Dermis microvascular lymphatic vessel endothelial cell (primary cell): ENCODE data around the gene ARVCF. TPM values are rescaled to one million over a fixed set of nuclear protein-coding genes. Genes with fewer than 3 reads are reported as not detected.
A peak's percentile ranks its signal among the peaks of the same experiment; 100 is the strongest.

Source experiments
- DNase-seq, 2 donors: peaks; one replicate each; pipeline versions ENCODE4 v3.0.0 to v3.0.0-alpha.2; 2010; ENCODE audit warnings: low read depth in 2 of 2
- total RNA-seq: library from RNA; depleted of rRNA; stranded (reverse); fragments of >200 nt; gene quantifications from 2 replicates; pipeline ENCODE4 v1.2.1, GENCODE V29; 2014

Gene ARVCF, protein sequence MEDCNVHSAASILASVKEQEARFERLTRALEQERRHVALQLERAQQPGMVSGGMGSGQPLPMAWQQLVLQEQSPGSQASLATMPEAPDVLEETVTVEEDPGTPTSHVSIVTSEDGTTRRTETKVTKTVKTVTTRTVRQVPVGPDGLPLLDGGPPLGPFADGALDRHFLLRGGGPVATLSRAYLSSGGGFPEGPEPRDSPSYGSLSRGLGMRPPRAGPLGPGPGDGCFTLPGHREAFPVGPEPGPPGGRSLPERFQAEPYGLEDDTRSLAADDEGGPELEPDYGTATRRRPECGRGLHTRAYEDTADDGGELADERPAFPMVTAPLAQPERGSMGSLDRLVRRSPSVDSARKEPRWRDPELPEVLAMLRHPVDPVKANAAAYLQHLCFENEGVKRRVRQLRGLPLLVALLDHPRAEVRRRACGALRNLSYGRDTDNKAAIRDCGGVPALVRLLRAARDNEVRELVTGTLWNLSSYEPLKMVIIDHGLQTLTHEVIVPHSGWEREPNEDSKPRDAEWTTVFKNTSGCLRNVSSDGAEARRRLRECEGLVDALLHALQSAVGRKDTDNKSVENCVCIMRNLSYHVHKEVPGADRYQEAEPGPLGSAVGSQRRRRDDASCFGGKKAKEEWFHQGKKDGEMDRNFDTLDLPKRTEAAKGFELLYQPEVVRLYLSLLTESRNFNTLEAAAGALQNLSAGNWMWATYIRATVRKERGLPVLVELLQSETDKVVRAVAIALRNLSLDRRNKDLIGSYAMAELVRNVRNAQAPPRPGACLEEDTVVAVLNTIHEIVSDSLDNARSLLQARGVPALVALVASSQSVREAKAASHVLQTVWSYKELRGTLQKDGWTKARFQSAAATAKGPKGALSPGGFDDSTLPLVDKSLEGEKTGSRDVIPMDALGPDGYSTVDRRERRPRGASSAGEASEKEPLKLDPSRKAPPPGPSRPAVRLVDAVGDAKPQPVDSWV
- 60.0 and 81.3 TPM in 2 replicates for total RNA-seq

DNA sequence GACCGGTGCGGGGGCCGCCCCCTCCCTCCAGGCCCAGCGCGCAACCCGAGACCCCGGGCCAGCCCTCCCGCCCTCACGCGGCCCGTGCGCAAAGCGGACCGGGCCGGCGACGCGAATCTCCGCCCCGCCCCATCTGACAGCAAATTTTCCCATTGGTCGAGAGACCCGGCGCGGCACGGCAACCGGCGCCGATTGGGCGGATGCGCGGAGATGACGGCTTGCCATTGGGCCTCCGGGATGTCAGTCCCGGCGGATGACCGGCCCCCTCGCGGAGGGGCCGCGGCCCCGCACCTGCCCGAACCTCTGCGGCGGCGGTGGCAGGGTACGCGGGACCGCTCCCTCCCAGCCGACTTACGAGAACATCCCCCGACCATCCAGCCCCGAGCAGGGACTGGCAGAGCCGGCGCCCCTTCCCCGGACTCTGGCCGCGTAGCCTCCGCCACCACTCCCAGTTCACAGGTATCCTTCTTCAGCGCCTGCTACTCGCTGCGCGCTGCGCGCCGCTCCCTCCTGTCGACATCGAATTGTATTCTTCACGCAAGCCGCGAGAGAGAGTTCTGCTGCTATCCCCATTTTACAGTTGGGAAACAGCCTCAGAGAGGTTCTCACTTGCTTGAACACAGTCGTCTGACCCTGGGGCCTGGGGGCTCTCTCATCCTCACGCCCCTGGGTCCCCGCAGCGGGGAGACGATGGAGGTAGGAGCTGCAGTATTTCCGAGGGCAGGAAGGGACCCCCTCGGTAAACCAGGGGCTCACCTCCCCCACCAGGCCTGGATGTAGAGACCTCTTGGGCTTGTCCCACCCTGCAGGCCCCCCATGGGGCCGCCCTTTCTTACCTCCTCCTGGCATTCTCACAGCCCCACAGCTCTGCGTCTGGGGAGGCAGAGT is at the start of gene ARVCF:
Gene ARVCF, minus strand, starts transcription at position 90 of the 888 bp plus-strand sequence. CDS start 26,029 bp downstream, outside the sequence.
- DNase-seq: peak; percentile 83 to 94

DNA sequence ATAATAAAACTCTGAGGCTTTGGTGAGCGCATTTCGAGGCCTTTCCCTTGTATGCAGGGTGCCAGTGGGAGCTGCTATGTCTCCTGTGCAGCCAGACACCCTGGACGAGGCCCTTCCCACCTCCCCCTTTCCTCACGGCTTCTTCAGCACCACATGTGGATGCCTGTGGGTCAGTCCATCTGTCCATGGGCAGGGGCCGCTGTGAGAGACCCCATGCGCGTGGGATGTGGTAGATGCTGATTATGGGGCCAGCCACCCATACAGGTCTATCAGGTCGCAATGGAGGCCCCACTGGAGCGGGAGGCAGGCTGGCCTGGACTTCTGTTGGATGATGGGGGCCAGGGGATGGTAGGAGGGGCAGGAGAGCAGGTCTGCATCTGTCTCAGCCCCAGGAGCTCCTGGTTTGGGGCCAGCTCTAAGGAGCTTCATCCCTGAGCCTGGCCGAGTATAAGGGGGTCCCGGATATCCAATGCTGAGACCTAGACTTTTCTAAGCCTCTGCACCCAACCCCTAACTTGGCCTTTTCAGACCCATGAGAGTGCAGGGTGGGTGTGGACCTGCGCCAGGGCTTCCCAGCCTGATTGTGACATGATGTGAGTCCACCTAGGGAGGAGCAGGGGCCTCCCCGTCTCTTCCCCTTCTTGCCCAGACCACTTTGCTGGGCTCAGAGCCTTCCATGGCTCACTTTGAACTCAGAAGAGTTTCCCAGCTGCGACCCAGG is 49.4 kb upstream of the ARVCF start:
- no peak for DNase-seq

GRCh38 chr22:20064545-20065262 is 48.1 kb upstream of the ARVCF start:
- no peak for DNase-seq

DNA sequence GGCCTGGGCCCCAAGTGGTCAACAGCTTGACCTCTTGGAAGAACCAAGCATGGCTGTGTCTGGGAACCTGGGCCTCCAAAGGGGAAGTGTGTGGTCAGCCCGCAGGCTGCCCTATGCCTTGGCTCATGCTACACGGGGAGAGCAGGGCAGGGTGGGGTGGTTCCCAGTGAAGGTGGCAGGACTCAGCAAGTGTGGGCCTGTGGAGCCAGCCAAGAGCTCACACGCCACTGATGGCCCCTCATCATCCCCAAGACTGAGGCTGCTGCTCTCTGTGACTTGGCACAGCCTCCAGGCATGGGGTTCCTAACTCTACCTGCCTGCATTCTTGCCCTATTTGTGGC is 47.5 kb upstream of the ARVCF start:
- DNase-seq: no peak

GRCh38 chr22:20063271-20064139 is 46.9 kb upstream of the ARVCF start:
- DNase-seq: no peak

GRCh38 chr22:20062766-20063083 is 46.1 kb upstream of the ARVCF start:
- peak in 1 of 2 donors; percentile 70 for DNase-seq

- no peak for DNase-seq
These were observed 45.6 kb upstream of the ARVCF start for GRCh38 chr22:20062043-20062765.

DNA sequence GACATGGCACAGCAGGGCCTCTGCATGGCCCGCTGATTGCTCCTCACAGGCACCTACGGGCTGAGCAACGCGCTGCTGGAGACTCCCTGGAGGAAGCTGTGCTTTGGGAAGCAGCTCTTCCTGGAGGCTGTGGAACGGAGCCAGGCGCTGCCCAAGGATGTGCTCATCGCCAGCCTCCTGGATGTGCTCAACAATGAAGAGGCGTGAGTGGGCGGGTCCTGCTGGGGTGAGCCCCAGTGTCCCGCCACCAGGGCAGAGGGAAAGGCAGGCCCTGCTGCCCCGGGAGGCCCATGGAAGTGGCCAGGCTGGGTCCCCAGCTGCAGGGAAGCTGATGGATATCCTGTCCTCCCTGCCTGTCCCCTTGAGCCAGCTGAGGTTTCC is 44.8 kb upstream of the ARVCF start:
- peak in 1 of 2 donors; percentile 71 for DNase-seq

- no peak for DNase-seq
These were observed 44.3 kb upstream of the ARVCF start for GRCh38 chr22:20060700-20061480.

GRCh38 chr22:20058989-20059770 is 42.6 kb upstream of the ARVCF start:
- no peak for DNase-seq

DNA sequence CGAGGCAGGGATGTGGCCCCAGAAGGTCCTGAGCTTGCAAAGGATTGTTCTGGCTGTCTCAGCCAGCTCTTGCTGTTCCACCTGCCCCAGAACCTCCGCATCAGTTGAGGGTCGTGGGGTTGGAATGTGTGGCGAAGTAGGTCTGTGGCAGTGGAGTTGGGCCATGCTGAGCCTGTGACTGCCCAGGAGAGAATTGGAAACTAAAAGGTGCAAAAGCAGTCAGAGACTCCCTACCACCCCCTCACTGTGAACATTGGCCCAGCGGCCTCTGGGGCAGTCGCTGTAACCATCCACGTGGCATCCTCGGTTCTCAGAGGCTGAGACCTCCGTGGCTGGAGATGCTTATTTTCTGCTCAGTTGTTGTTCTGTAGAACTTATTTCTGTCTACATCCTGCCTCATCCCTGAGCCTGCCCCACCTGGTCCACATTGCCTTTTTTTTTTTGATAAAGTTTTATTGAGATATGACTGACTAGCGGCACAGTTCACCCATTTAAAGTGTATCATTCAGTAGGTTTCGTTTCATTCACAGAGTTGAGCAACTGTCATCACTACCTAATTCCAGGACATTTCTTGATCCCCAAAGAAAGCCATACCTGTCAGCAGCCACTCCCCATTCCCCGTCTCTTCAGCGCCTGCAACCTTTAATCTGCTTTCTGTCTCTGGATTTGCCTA is 41.1 kb upstream of the ARVCF start:
- no peak for DNase-seq

GRCh38 chr22:20056696-20057386 is 40.2 kb upstream of the ARVCF start:
- DNase-seq: no peak

DNA sequence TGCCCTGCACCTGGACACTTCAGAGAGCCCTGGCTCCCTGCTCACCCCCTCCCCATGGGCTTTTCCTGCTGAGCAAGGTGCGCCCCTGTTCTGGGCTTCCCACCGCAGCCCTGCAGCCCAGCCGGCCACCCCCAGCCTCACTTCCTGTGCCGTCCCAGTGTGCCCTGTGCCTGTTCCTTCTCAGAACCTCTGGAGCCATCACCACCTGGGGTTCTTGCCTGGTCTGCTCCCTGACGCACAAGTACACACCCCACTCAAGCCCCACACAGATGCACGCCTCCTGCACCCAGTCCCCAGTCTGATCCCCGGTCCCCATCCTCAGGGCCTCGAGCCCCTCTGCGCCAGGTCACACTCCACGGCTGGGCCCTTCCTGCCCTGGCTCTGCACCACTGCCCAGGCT is 39.5 kb upstream of the ARVCF start:
- no peak for DNase-seq

DNA sequence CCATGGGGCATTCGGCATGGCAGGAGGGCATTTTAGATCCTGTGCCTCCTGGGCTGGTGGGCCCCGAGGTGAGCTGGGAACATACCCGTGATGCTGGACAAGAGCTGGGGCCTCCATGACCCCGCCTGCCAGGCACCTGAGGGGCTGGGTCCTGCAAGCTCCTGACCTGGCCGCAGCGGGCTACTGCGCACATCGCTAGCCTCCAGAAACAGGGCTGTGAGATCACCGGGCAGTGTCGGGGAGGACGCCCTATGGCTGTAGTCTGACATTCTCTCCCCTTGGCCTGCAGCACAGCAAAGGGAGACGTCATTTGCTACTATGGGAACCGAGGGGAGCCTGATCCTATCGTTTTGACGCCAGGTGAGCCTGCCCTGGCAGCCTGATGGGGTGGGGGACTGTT is 39.0 kb upstream of the ARVCF start:
- no peak for DNase-seq

- no peak for DNase-seq
These were observed 38.5 kb upstream of the ARVCF start for GRCh38 chr22:20055144-20055543.

DNA sequence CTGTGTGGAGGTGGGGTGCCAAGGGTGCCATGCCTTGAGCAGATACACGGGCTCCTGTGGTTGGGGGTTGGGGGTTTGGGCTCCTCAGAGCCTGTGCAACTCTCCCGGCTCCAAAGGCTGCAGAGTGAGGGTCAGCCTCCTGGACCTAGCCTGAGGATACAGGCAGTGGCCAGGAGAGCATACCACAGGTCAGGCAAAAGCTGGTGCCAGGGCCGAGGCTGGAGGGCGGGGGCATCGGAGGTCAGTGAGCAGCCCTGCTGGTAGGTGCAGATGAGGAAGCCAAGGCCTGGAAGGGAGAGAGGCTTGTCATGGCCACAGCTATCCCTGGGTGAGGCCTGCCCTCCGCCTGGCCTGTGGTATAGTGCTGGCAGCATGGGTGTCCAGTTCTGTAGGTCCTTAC is 37.9 kb upstream of the ARVCF start:
- no peak for DNase-seq
